GM12801 (cell line): Measurements from ENCODE around the gene NOCT.

Experiments used
- CTCF ChIP-seq: IDR thresholded peaks from one replicate; pipeline ENCODE4 v1.5.1; 2011; ENCODE audit warnings: control low read depth; ENCODE audit not compliant: insufficient read length; ENCODE audit errors: extremely low read depth

The NOCT gene

GRCh38 chr4:139038874-139039443 lies 23.4 kb downstream of the NOCT start:
- TF ChIP-seq CTCF = no peak

GRCh38 chr4:139042981-139043460 lies 27.4 kb downstream of the NOCT start:
- TF ChIP-seq CTCF = no peak

- TF ChIP-seq CTCF = no peak
Measured at GRCh38 chr4:139044291-139044690, 28.7 kb downstream of the NOCT start.

GRCh38 chr4:139048026-139048425 lies 32.4 kb downstream of the NOCT start:
- TF ChIP-seq CTCF = no peak

- TF ChIP-seq CTCF = no peak
Measured at GRCh38 chr4:139050446-139050845, 34.9 kb downstream of the NOCT start.

GRCh38 chr4:139053909-139054308 lies 38.3 kb downstream of the NOCT start:
- TF ChIP-seq CTCF = no peak

- TF ChIP-seq CTCF = no peak
Measured at GRCh38 chr4:139054791-139055505, 39.4 kb downstream of the NOCT start.
